NCI-H2227 (cell line): ENCODE data around the gene AMACR.
"Not testable (repeated sequence)": the region's sequence is repeated elsewhere in the genome, so short reads cannot be mapped to it uniquely, and the experiment has no call there.

Experiments
- DNase-seq: peaks from one replicate; lab custom pipeline; 2025; ENCODE audit not compliant: unreplicated experiment; lab: John Stamatoyannopoulos, UW

The AMACR gene

GRCh38 chr5:33969572-33970452, 38.0 kb downstream of the AMACR start:
- peak; percentile 9 for DNase-seq

- no peak for DNase-seq
Observed at GRCh38 chr5:33968211-33969005, 39.4 kb downstream of the AMACR start.

- DNase-seq = no peak
Observed at GRCh38 chr5:33966805-33967204, 41.0 kb downstream of the AMACR start.

- no peak for DNase-seq
Observed at GRCh38 chr5:33964132-33964700, 43.6 kb downstream of the AMACR start.

- DNase-seq = no peak
Observed at GRCh38 chr5:33958176-33958575, 49.7 kb downstream of the AMACR start.

- no peak for DNase-seq
Observed at GRCh38 chr5:33957577-33958150, 50.2 kb downstream of the AMACR start.

GRCh38 chr5:33952175-33952574, 55.7 kb downstream of the AMACR start:
- not testable (repeated sequence) for DNase-seq

- no peak for DNase-seq
Observed at GRCh38 chr5:33944543-33945132, 63.2 kb downstream of the AMACR start.

GRCh38 chr5:33941090-33941489, 66.8 kb downstream of the AMACR start:
- DNase-seq = no peak

- no peak for DNase-seq
Observed at GRCh38 chr5:33939556-33940262, 68.1 kb downstream of the AMACR start.

- no peak for DNase-seq
Observed at GRCh38 chr5:33938881-33939280, 69.0 kb downstream of the AMACR start.

GRCh38 chr5:33938507-33938796, 69.4 kb downstream of the AMACR start:
- no peak for DNase-seq

GRCh38 chr5:33937707-33938506, 69.9 kb downstream of the AMACR start:
- DNase-seq = no peak

- DNase-seq = no peak
Observed at GRCh38 chr5:33937017-33937706, 70.7 kb downstream of the AMACR start.

GRCh38 chr5:33936381-33937016, 71.4 kb downstream of the AMACR start, which contains the start of gene RXFP3:
Gene RXFP3 (plus strand): TSS chr5:33936386. CDS start chr5:33936741, 355 bp downstream.
- peak; percentile 58 for DNase-seq
